Measurements from ENCODE around the gene LUC7L. TPM values are rescaled to one million over a fixed set of nuclear protein-coding genes. Genes with fewer than 3 reads are reported as not detected.
"Not testable (repeated sequence)": the region's sequence is repeated elsewhere in the genome, so short reads cannot be mapped to it uniquely, and the experiment has no call there.

The LUC7L gene
- total and polyA plus RNA-seq, 10 of the 15 experiments (the other 5 are each of a cell fraction or from before 2014, with no cell fraction given) = 2.3 to 59.6 (median 44.1) TPM

DNA sequence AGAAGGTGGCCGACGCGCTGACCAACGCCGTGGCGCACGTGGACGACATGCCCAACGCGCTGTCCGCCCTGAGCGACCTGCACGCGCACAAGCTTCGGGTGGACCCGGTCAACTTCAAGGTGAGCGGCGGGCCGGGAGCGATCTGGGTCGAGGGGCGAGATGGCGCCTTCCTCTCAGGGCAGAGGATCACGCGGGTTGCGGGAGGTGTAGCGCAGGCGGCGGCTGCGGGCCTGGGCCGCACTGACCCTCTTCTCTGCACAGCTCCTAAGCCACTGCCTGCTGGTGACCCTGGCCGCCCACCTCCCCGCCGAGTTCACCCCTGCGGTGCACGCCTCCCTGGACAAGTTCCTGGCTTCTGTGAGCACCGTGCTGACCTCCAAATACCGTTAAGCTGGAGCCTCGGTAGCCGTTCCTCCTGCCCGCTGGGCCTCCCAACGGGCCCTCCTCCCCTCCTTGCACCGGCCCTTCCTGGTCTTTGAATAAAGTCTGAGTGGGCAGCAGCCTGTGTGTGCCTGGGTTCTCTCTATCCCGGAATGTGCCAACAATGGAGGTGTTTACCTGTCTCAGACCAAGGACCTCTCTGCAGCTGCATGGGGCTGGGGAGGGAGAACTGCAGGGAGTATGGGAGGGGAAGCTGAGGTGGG is 55.9 kb downstream of the LUC7L start:
- DNase-seq (ENCODE audit: low read depth, low spot score); intact Hi-C loops (cut with micrococcal nuclease; ENCODE audit: unreplicated experiment); ATAC-seq; H3K9me3 ChIP-seq (replicated peaks; ENCODE audit: control insufficient read depth, insufficient read depth, low read length); in situ Hi-C loops (cut with MboI); H3K9ac ChIP-seq (ENCODE audit: control insufficient read depth, insufficient read depth, low read length); BruUV-seq (replicated peaks); POLR2A ChIA-PET; CTCF ChIA-PET; H4K20me1 ChIP-seq (ENCODE audit: control insufficient read depth, insufficient read depth); H3K4me2 ChIP-seq (ENCODE audit: control insufficient read depth, insufficient read depth); H3K36me3 ChIP-seq (ENCODE audit: control insufficient read depth in 2 of 2, insufficient read depth in 2 of 2, low read length in 1 of 2); H3K4me1 ChIP-seq (ENCODE audit: control insufficient read depth, insufficient read depth, low read length); H3K27ac ChIP-seq (ENCODE audit: control insufficient read depth, insufficient read depth); SMC1A ChIA-PET (ENCODE audit: uncharacterized antibody, unreplicated experiment); RAD21 ChIA-PET (ENCODE audit: unreplicated experiment); H3K4me3 ChIP-seq; H3K79me2 ChIP-seq (ENCODE audit: control insufficient read depth, insufficient read depth, low read length); H2AFZ ChIP-seq (ENCODE audit: control insufficient read depth, low read depth, low read length); FAIRE-seq: not testable (repeated sequence)
- 29% methylated on average over 10 of the region's 44 CpGs for WGBS (ENCODE audit: insufficient coverage, insufficient replicate concordance, low lambda C conversion rate, missing lambda C conversion rate)
- H3K27me3 ChIP-seq (replicated peaks in 1 of 2; ENCODE audit: control insufficient read depth in 2 of 2, insufficient read depth in 2 of 2, low read length in 1 of 2) = peaks cover 7 to 10% of the 10 kb centered on the region in 2 experiments

DNA sequence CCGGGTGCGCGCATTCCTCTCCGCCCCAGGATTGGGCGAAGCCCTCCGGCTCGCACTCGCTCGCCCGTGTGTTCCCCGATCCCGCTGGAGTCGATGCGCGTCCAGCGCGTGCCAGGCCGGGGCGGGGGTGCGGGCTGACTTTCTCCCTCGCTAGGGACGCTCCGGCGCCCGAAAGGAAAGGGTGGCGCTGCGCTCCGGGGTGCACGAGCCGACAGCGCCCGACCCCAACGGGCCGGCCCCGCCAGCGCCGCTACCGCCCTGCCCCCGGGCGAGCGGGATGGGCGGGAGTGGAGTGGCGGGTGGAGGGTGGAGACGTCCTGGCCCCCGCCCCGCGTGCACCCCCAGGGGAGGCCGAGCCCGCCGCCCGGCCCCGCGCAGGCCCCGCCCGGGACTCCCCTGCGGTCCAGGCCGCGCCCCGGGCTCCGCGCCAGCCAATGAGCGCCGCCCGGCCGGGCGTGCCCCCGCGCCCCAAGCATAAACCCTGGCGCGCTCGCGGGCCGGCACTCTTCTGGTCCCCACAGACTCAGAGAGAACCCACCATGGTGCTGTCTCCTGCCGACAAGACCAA is 56.8 kb downstream of the LUC7L start, which contains the start of gene HBA2:
TSS of gene HBA2 (plus strand) at position 503 of the 568 bp plus-strand sequence. CDS start at position 540, 37 bp downstream.
- H3K27ac ChIP-seq (ENCODE audit: control insufficient read depth, insufficient read depth); BruUV-seq (replicated peaks); H3K4me2 ChIP-seq (ENCODE audit: control insufficient read depth, insufficient read depth); FAIRE-seq; H3K9ac ChIP-seq (ENCODE audit: control insufficient read depth, insufficient read depth, low read length); H3K36me3 ChIP-seq (ENCODE audit: control insufficient read depth in 2 of 2, insufficient read depth in 2 of 2, low read length in 1 of 2); SMC1A ChIA-PET (ENCODE audit: uncharacterized antibody, unreplicated experiment); H2AFZ ChIP-seq (ENCODE audit: control insufficient read depth, low read depth, low read length); intact Hi-C loops (cut with micrococcal nuclease; ENCODE audit: unreplicated experiment); H3K79me2 ChIP-seq (ENCODE audit: control insufficient read depth, insufficient read depth, low read length); POLR2A ChIA-PET; H3K9me3 ChIP-seq (replicated peaks; ENCODE audit: control insufficient read depth, insufficient read depth, low read length); RAD21 ChIA-PET (ENCODE audit: unreplicated experiment); ATAC-seq; DNase-seq (ENCODE audit: low read depth, low spot score); CTCF ChIA-PET; H3K4me1 ChIP-seq (ENCODE audit: control insufficient read depth, insufficient read depth, low read length); in situ Hi-C loops (cut with MboI); H3K4me3 ChIP-seq; H4K20me1 ChIP-seq (ENCODE audit: control insufficient read depth, insufficient read depth): not testable (repeated sequence)
- H3K27me3 ChIP-seq (replicated peaks in 1 of 2; ENCODE audit: control insufficient read depth in 2 of 2, insufficient read depth in 2 of 2, low read length in 1 of 2) = peaks cover 5 to 11% of the 10 kb centered on the region in 2 experiments
- no CpG with 5 or more reads among the region's 74 CpGs for WGBS (ENCODE audit: insufficient coverage, insufficient replicate concordance, low lambda C conversion rate, missing lambda C conversion rate)
